ELF-1 (cell line): ENCODE data around the gene ATXN1L.
A peak's percentile ranks its signal among the peaks of the same experiment; 100 is the strongest.
"Not testable (repeated sequence)": the region's sequence is repeated elsewhere in the genome, so short reads cannot be mapped to it uniquely, and the experiment has no call there.

Experiments used
- DNase-seq: peaks from one replicate; pipeline ENCODE4 v3.0.0-alpha.2; 2016; ENCODE audit warnings: low read depth, low spot score

The ATXN1L gene

DNA sequence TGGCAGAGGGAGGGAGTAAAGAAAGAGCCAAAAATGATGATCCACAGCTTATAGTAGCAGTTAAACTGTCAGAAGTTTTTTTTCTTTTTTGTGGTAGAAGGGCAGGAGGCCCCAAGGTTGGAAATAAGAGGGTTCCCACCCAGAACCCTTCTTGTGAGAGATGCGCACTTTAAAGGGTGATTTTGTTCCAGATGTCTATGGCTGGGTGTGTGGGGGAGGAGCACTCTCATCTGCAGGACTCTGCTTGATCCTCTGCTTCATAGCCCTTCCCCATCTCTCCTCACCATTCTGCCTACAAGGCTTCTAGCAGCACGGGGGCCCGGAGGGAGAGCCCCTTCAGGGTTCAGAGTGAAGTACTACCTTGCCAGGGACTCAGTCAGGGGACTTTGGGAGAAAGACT is 6.4 kb downstream of the ATXN1L start:
- DNase-seq: no peak

DNA sequence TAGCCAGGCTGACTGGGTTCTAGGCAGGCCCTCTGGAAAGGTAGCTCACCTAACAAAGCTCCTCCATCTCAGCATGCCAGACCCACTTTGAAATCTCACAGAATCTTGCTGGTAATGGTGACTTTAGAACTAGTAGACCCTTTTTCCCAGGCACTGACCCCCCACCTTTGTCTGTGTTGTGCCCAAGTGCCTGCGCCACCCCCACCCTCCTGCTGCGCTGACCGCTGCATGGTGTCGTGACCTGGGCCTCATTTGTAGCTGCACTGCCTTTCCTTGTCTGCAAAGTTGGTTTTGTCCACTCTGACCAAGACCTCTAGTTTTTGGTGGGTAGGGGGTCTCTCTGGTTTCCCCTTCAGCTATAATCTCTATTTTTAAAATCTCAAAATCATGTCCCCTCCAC is 6.8 kb downstream of the ATXN1L start:
- no peak for DNase-seq

DNA sequence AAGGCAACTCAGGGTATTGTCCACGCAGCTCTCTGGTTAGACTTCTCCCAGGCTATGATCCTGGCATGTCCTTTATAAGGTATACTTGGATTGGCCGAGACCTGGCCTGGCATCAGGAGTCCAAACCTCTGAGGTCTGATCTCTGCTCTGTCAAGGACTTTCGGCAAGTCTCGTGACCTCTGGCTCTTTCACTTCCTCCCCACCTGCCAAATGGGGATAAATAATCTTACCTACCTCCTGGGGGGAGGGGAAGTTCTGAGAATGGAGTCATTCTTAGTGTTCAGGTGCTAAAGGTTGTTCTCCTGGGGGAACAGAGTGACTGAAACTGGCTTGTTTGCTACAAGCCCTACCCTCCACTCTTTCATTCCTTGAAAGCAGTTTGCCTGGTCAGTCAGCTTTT is 7.6 kb downstream of the ATXN1L start:
- no peak for DNase-seq

DNA sequence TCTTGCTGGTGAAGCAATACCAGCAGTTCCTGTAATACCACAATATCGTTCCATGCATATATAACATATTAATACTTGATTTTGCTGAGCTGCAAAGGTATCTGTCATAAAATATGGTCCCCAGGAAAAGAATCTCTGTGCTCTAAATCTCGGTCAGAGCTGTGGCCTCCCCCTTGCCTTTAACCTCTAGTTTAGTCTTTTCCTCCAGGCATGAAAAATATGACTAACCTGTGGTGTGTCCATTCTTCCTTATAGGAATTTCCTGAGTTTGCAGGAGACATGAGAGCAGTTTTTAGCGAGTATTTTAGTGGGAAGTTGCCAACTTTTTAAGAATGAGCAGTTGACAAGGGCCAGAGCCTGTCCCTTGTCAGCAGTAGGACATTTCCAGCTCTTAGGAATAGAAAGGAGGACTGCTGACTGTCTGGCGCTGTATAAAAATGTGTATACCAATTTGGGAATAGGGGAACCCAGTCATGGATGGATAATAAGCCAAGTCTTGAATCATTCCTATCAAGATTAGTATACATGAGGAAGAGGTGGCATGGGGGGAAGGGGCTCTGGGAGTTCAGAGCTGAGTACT is 8.7 kb downstream of the ATXN1L start:
- DNase-seq: no peak

DNA sequence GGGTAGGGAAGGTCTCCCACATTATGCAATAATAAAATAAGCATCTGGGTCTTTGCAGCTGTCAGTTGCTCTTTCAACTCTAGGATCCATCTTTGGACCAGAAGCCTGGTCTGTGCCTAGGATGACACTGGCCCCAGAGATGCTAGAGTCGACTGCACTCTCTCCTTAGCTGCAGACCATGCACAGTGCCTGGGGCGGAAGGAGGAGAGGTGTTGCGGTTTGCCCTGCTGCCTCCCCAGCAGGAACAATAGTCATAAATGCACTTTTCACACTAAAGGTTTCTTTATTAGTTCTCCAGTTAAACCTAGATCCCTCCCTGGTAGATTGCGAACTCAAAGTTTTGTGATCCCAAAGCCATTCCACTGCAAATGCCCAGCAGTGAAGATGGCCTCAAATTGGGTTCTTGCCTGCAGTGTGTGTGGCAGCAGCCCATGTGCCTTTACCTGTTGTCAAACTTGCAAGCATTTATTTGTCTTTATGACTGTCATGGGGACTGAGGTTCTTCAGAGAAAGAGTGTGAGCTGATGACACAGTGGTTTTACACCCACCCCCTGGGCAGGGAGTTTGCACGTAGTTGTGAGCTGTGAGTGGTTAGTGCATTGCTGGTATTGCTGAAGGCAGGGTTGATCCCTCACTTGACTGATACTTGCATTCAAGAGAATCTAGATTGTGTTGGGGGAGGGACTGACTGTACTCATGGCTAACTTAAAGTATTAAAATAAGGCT is 10.3 kb downstream of the ATXN1L start:
- DNase-seq: no peak

DNA sequence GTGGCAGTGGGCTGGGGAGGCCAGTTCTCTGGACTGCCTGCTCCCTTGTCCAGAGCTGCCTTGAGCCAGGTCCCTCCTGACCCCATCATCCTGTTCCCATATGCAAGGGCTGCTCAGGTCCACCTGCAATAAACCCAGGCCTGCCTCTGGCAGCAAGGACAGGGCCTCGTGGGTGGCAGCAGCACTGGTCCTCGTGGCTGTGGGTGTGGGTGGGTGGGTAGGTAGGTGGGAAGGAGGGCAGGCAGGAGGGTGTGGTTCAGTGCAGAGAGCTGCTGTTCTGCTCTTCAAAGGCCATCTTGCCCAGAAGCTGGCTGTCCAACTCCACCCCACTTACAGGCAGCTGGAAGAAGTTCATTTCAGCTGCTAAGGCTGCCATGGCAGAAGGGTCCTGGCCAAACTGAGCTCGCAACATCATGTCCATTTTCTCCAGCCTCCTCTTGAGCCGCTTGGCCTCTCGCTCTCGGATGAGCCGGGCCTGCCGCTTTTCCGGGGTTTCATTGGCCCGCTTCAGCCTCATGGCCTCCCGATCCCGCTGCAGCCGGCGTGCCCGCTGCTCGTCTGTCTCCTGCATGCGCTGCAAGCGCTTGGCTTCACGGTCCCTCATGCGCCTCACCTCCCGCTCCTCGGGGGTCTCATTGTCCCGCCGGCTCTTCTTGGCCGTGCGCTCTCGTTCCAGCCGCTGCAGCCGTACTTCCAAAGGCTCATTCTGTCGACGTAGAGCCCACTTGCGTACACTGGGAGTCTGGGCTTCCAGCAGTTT is 14.2 kb downstream of the ATXN1L start:
- DNase-seq: no peak

DNA sequence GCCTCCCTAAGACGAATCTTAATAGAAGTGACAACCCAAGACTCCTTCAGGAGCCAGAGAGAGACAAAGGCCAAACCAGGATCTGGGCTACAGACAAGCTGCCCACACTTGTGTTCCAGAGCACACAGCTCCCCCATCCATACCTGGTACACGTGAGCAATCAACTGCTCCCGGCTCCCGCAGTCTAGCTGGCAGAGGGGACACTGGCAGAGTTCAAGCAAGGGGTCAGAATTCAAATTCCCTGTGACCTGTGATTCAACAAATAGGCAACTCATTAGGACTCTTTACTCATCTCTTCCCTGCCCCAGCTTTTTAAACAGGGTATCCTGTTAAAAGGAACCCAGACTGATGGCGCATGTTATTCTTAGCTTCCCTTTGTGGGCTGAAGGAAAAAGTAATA is 18.2 kb downstream of the ATXN1L start:
- DNase-seq: no peak

DNA sequence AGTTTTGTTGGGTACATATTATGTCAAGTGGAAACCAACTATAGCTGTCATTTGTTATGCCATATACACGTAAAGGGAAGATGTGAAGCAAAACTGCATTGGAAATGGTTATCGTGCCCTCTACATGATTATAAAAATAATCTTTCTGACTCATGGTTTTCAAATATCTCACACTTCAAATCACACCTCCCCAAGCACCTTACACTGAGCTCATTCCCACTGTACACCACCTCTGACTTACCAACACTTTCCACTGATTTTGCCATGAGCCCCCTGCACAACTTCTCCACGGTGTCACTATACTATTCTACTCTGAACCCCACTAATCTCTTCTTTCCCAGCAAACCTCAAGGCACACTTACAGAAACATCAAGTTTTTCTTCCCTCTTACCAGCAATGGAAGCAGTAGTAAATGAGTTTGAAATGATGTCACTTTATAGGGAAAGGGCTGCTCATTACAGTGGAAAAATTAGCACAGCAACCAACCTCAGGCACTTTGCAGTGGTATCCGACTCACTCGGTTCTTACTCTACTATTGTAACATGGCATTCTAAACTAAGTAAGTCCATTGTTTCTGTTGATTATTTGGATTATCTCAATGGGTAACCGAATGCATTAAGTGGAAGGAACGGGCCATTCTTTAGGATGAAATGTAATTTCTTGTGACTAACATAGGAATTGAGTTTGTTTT is 19.5 kb downstream of the ATXN1L start:
- DNase-seq: no peak

DNA sequence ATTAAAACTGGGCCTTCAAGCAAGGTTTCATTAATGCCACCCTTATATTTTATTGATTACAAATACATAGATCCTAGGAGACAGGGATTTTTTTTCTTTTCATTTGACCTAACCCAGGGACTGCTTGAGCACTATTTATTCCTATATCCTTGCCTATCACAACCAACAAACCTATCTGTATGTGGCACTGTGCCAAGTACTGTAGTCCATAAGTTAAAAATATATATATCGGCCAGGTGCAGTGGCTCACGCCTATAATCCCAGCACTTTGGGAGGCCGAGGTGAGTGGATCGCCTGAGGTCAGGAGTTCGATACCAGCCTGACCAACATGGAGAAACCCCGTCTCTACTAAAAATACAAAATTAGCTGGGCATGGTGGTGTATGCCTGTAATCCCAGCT is 21.4 kb downstream of the ATXN1L start:
- DNase-seq: not testable (repeated sequence)

DNA sequence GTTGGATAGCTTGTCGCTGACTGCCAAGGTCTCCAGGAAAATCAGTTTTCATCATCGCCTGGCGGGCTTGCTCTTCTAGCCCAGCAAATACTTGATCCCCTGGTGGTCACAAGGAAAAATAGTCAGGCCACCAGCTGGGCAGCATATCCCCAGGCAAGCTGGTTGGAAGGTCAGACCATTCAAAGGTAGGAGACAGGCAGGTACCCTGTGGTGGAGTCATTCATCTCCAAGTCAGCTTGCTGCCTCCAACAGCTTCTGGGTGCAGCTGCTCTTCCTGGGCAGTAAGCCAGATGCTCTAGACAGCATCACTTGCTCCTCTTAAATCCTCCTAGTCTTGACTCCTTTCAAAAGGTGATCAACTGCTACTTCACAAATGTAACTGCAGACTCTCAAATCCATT is 22.2 kb downstream of the ATXN1L start:
- peak; percentile 58 for DNase-seq

DNA sequence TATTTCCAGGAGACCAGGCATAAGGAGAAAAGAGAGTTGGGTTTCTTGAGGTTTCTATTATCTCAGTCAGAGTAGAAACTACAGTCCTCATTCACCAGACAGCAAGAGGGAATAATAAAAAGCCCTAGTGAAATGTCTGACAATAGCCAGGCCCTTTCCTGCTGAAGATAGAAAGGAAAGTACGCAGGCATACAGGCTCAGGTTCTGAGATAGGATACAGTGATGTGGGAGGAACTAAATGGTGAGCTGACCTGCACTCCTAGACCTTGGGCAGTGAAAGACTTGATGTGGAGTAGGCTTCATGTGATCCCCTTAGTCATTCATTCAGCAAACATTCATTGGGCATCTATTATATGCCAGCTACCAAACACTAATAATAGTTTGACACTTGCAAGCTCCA is 23.3 kb downstream of the ATXN1L start:
- DNase-seq: no peak

DNA sequence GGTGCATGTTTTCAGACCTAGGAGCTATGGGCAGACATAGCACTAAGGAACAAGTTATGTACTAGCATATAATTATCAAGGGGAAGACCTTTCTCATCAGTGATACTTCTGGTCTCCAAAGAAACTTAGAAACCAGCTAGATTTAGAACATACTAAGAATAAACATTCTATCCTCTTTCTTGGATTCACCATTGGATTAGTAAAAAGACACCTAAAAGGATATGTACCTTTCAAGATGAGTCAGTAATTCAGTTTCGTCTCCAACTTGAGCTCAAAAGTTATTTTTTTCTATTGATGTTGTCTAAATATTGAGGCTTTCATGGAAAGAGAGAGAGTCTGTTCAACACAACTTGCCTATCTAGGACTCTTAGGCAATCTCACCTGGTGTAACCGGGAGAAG is 25.0 kb downstream of the ATXN1L start:
- DNase-seq: no peak

DNA sequence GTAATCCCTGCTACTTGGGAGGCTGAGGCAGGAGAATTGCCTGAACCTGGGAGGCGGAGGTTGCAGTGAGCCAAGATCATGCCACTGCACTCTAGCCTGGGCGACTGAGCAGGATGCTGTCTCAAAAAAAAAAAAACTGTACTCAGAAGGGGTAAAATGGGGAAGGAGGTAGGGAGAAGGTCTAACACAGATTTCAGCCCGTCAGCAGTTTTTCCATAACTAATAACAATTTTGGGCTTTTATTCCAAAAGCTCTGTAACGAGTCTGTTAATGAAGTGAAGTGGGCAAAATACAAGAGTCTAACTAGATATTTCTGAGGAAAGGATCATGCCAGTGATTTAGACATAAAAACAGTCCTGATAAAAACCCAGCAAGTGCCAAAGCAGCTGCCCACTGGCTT is 27.4 kb downstream of the ATXN1L start:
- DNase-seq: no peak

DNA sequence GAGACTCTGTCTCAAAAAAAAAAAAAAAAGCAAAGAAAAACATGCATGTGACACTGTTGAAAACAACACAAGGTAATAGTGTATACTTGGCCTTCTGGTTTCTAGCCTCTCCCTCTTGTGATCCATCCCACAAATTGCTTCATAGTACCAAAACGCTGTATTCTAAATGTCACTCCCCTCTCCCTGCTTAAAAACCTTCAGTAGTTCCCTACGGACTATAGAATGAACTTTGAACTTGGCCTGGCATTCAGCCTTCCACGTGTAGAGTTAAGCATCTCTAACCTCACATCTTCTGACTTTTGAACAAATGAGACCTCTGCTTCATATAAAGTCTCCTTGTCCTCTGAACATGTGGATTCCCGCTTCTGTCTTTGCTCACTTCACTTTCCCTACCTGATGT is 33.1 kb downstream of the ATXN1L start:
- no peak for DNase-seq

DNA sequence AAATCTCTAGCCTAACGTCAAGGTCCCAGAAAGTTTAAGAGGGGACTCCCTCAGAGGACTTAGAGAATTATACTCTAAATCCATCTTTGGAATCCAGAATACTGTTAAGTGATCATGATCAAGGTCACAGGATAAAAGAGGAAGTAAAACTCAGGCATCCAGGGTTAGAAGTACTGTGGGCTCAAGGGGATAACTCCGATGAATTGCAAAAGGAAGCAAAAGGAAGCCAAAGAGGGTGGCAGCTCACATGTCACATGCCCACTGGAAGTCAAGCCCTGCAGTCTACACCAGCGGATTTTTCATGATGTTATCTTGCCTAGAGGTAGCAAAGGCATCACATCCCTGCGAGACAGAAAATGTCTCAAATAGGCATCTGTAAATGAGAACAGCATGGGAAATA is 34.4 kb downstream of the ATXN1L start:
- DNase-seq: no peak

DNA sequence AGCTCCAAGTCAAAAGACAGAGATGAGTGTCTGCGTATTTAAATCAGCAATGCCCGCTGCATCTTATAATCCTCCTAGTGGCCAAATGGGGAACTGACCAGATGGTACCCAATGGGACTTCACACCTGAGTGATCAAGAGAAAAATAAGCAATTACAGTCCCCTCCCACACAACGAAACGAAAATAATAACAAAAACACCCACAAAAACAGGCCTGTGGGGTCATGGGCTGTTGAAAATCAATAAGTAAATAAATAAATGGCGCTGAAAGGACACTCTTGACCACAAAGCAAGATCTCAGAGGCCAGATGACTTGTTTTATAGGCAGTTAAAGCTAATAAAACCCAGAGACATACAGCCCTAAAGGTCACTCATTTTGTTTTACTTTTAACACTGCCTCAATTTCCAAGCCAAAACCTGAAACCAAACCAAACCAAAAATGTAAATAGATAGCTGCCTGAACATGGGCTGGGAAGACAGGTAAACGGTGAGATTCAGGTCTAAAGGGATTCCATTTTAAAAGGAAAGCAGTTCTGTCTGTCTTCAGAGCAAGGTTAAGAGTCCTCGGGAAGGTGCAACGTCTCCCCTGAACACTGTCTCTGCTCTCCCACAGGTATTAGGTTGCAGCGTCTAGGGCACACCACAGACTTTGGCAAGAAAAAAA is 36.9 kb downstream of the ATXN1L start:
- peak; percentile 62 for DNase-seq

DNA sequence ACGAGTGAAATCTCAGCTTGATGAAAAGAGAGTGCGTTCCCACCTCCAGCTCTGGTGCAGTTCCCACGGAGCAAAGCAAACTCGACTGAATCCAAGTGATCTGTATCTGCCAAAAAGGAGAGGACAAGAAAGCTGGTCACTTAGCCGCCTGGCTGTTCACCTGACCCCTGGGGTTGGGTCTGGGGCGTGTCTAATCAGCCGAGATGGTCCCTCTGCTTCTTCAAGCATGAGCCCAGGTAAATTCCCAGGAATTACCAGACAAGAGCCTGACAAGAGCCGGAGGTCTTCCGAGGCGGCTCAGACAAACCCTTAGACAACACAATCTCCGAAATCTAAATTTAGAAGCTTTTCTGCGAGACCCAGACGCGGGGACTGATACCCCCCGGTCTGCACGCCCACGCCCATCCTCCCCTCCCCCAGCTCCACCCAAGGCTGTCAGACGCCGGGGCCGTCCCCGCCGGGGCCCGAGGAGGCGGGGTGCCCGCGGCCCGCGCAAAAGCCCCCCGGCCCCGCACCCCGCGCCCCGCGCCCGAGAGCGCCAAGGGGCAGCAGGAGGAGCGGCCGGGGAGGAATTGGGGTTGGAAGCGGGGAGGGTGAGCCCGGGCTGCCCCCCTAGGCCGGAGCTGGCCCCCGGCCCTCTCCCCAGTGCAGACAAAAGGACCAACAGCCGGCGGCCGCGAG is 37.5 kb downstream of the ATXN1L start:
- DNase-seq: peak; percentile 78

DNA sequence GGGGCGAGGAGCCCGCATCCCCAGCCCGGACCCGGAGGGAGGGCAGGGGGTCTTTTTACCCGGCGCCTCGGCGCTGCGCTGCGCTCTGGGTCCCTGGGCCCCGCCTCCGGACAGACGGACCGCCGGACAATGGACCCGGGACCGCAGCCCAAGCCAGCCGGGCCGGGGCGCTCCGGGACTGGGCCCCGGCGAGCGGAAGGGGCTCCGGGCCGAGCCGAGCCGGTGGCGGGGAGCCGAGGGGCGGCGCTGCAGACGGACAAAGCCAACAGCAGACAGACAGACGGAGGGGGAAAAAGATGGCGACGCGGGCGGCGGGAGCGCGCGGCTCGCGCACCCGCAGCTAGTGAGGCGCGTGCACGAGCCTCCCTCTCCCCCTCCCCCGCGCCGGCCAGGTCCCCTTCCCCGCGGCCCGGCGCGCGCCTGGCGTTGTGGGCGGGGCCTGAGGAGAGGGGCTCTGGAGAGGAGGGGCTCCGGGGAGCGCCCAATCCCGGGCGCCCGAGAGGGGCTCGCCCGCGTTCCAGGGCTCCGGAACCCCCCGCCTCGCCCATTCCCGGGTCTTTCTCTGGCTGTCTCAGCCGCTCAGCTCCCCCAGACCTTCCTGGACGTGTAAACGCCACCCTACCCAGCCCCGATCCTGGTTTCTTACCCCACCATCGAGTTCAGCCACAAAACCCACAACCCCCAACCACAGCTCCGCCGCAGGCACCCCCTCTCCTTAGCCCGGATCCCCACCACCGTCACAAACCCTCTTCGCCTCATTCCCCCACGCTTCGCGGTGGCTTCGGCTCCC is 38.3 kb downstream of the ATXN1L start, which contains the start of gene ZNF821:
ZNF821 (minus strand) TSS at position 334 of the 790 bp plus-strand sequence. CDS start 4,236 bp downstream, outside the sequence.
- peak; percentile 93 for DNase-seq

DNA sequence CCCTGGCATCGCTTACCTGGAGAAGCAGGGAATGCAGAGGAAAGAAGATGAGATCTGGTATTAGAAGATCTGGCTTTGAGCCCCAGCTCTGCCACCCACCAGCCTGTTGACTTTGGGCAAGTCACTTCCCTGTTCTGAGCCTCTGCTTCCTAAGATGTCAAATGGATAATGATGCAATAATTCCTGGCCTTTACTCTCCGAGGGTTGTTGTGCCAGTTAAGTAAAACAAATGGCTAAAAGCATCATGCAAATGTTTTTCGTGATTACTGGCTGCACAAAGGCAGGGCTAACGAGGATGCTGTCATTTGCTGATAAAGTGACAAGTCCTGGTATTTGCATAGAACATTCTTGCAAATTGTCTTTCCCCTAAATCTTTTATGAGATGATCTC is 39.5 kb downstream of the ATXN1L start:
- no peak for DNase-seq

DNA sequence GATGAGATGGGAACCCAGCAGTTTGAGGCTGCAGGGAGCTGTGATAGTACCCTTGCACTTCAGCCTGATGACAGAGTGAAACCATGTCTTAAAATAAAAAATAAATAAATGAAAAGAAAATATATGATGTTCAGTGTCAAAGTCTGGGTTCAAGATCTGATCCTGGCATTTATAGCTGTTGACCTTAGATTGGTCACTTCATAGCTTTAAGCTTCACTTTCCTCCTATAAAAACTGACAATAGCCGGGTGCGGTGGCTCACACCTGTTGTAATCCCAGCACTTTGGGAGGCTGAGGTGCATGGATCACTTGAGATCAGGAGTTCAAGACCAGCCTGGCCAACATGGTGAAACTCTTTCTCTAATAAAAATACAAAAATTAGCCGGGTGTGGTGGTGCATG is 43.4 kb downstream of the ATXN1L start:
- DNase-seq: no peak
